BJ (cell line): ENCODE measurements around the gene SRPRA. TPM values are rescaled to one million over a fixed set of nuclear protein-coding genes. Genes with fewer than 3 reads are reported as not detected.

Experiments
- CTCF ChIA-PET: fragments of 350-600 bp; formaldehyde crosslinking; extraction: SDS; loops from one replicate; lab custom pipeline; 2021; ENCODE audit warnings: antibody characterized with exemption, inconsistent platforms; lab: Yijun Ruan, JAX
- POLR2A ChIA-PET: fragments of 300-600 bp; sonication (Branson Sonifier 250); formaldehyde crosslinking; extraction: SDS; loops from one replicate; lab custom pipeline; 2021; ENCODE audit warnings: antibody characterized with exemption; lab: Charles Lee
- DNase-seq: peaks from one replicate; pipeline ENCODE4 v3.0.0-alpha.2; 2011; ENCODE audit warnings: low read depth
- H3K27me3 ChIP-seq: 2 replicates; pipeline ENCODE4 v1.6.0; 2011; ENCODE audit warnings: low read length; ENCODE audit not compliant: control insufficient read depth, insufficient read depth
- H3K36me3 ChIP-seq: 2 replicates; pipeline ENCODE4 v1.5.1; 2011; ENCODE audit warnings: low read length; ENCODE audit not compliant: control insufficient read depth, insufficient read depth
- H3K4me3 ChIP-seq: 2 replicates; pipeline ENCODE4 v1.5.1; 2011; ENCODE audit warnings: low read depth, mild to moderate bottlenecking, control low read depth, low read length
- CTCF ChIP-seq: IDR thresholded peaks from 2 replicates; pipeline ENCODE4 v1.5.1; 2011; ENCODE audit warnings: low read depth, mild to moderate bottlenecking, control low read depth, inconsistent platforms, low read length, moderate library complexity; ENCODE audit not compliant: insufficient read depth
- polyA plus RNA-seq: library from polyadenylated mRNA; depleted of rRNA; stranded (reverse); fragments of >200 nt; gene quantifications from 2 replicates; pipeline ENCODE4 v1.2.3, GENCODE V29; 2011

Gene SRPRA
- polyA plus RNA-seq, 1 experiment: 181 TPM

GRCh38 chr11:126303623-126304456, 35.1 kb upstream of the SRPRA start, which contains the start of gene DCPS:
DCPS (plus strand) TSS chr11:126304060; CDS start chr11:126304081, 21 bp downstream.
- DNase-seq: peak; percentile 73
- POLR2A ChIA-PET: interaction anchor here (0.8 kb wide), 1 partner anchor 15 kb away, joined by 4 read pairs; no protein-coding TSS in a partner anchor
- CTCF ChIA-PET: interaction anchor here (0.6 to 1.0 kb wide), 4 partner anchors 12 to 177 kb away, joined by 3 to 4 read pairs (median 3); no protein-coding TSS in a partner anchor
- Histone ChIP-seq H3K4me3 (peak within 1 kb of the TSS; percentile 69), H3K27me3 (no peaks in the 10 kb centered on the region), H3K36me3 (no peaks in the 10 kb centered on the region)
- no peak for TF ChIP-seq CTCF

- Histone ChIP-seq H3K4me3 (no peak overlapping the region), H3K27me3 (no peaks in the 10 kb centered on the region), H3K36me3 (peaks cover 17% of the 10 kb centered on the region)
- ChIA-PET POLR2A (no interaction called here), CTCF (interaction anchor here (0.6 kb wide), 1 partner anchor 353 kb away, joined by 3 read pairs; no protein-coding TSS in a partner anchor)
- TF ChIP-seq CTCF: no peak
- no peak for DNase-seq
Observed at GRCh38 chr11:126297004-126297403, 28.3 kb upstream of the SRPRA start.

- Histone ChIP-seq H3K27me3 (no peaks in the 10 kb centered on the region), H3K4me3 (no peak overlapping the region), H3K36me3 (peaks cover 25% of the 10 kb centered on the region)
- ChIA-PET POLR2A (no interaction called here), CTCF (interaction anchor here (1.5 to 1.9 kb wide), 2 partner anchors 10 to 17 kb away, joined by 3 to 4 read pairs; no protein-coding TSS in a partner anchor)
- DNase-seq: no peak
- TF ChIP-seq CTCF: no peak
Observed at GRCh38 chr11:126293726-126294125, 25.0 kb upstream of the SRPRA start.

- Histone ChIP-seq H3K36me3 (peaks cover 31% of the 10 kb centered on the region), H3K27me3 (no peaks in the 10 kb centered on the region), H3K4me3 (no peak overlapping the region)
- POLR2A ChIA-PET: no interaction called here
- no peak for TF ChIP-seq CTCF
- CTCF ChIA-PET: interaction anchor here (1.2 kb wide), 1 partner anchor 9 kb away, joined by 4 read pairs; no protein-coding TSS in a partner anchor
- DNase-seq: no peak
Observed at GRCh38 chr11:126290887-126291286, 22.2 kb upstream of the SRPRA start.

- no peak overlapping the region for H3K4me3 ChIP-seq
- no peak for TF ChIP-seq CTCF
- H3K36me3 ChIP-seq: peaks cover 22% of the 10 kb centered on the region
- ChIA-PET CTCF (interaction anchor here (1.1 kb wide), 1 partner anchor 11 kb away, joined by 4 read pairs; no protein-coding TSS in a partner anchor), POLR2A (no interaction called here)
- no peaks in the 10 kb centered on the region for H3K27me3 ChIP-seq
- DNase-seq: no peak
Observed at GRCh38 chr11:126288237-126288636, 19.5 kb upstream of the SRPRA start.
